K562 (cell line): Measurements from ENCODE around the gene SLC9A1. TPM values are rescaled to one million over a fixed set of nuclear protein-coding genes. Genes with fewer than 3 reads are reported as not detected.

Source experiments
- ARID2 ChIP-seq: fragments of 450-650 bp; IDR thresholded peaks from 2 replicates; pipeline ENCODE4 v1.6.1; 2017; ENCODE audit warnings: antibody characterized with exemption, mild to moderate bottlenecking
- BHLHE40 ChIP-seq: IDR thresholded peaks from 2 replicates; pipeline ENCODE4 v1.6.1; 2011; ENCODE audit warnings: low read length, improper control_type of control experiment
- CGGBP1 ChIP-seq: fragments of 250-450 bp; sonication (Bioruptor Pico); IDR thresholded peaks from 2 replicates; pipeline ENCODE4 v1.9.0; 2021; ENCODE audit warnings: mild to moderate bottlenecking
- CREB1 ChIP-seq, 2 experiments: sonication (generic) in 1 of 2; formaldehyde crosslinking in 1 of 2; IDR thresholded peaks; 2 replicates each; pipeline versions ENCODE4 v1.6.1 to v1.8.0; 2012 to 2022; ENCODE audit warnings: inconsistent platforms in 1 of 2, mild to moderate bottlenecking in 1 of 2, missing genetic modification reagents in 1 of 2, moderate library complexity in 1 of 2
- E2F6 ChIP-seq, 2 experiments: IDR thresholded peaks; 2 replicates each; pipeline ENCODE4 v1.6.1; 2011; ENCODE audit warnings: borderline replicate concordance in 1 of 2, control low read depth in 1 of 2, low read depth in 1 of 2, low read length in 1 of 2, mild to moderate bottlenecking in 1 of 2, mixed read lengths in 1 of 2, moderate library complexity in 1 of 2; ENCODE audit not compliant: insufficient read depth in 1 of 2, insufficient read length in 1 of 2, poor library complexity in 1 of 2, severe bottlenecking in 1 of 2; ENCODE audit errors: extremely low read depth in 1 of 2
- EHMT2 ChIP-seq: fragments of 450-650 bp; IDR thresholded peaks from 2 replicates; pipeline ENCODE4 v1.6.1; 2018; ENCODE audit warnings: antibody characterized with exemption
- ESRRB ChIP-seq: fragments of 250-450 bp; sonication (Bioruptor Pico); IDR thresholded peaks from 2 replicates; pipeline ENCODE4 v1.5.0; 2020; ENCODE audit warnings: mild to moderate bottlenecking, moderate library complexity, borderline replicate concordance
- JUNB ChIP-seq: fragments of 450-650 bp; formaldehyde crosslinking; conservative IDR thresholded peaks from 2 replicates; pipeline ENCODE4 v1.4.0; 2020; ENCODE audit warnings: mild to moderate bottlenecking
- KLF13 ChIP-seq: fragments of 450-650 bp; IDR thresholded peaks from 2 replicates; pipeline ENCODE4 v1.6.1; 2016; ENCODE audit warnings: missing genetic modification characterization, low read depth, mild to moderate bottlenecking, missing compliant biosample characterization, moderate library complexity, borderline replicate concordance
- KLF16 ChIP-seq: IDR thresholded peaks from 2 replicates; pipeline ENCODE4 v1.6.1; 2016; ENCODE audit warnings: antibody characterized with exemption
- MAZ ChIP-seq, 2 experiments: fragments of 450-650 bp in 1 of 2; sonication (generic) in 1 of 2; formaldehyde crosslinking; IDR thresholded peaks in 1 of 2; conservative IDR thresholded peaks in 1 of 2; 2 replicates each; pipeline versions ENCODE4 v1.4.0 to v1.5.0; 2020; ENCODE audit warnings: mild to moderate bottlenecking in 1 of 2, missing genetic modification reagents in 1 of 2
- MYC ChIP-seq, 2 experiments: fragments of 250-450 bp in 1 of 2; sonication (Bioruptor Pico) in 1 of 2; IDR thresholded peaks; 2 replicates each; pipeline versions ENCODE4 v1.5.1 to v1.6.1; 2012 to 2021; ENCODE audit warnings: low read depth in 2 of 2, borderline replicate concordance in 1 of 2, improper control_type of control experiment in 1 of 2, low read length in 1 of 2, mild to moderate bottlenecking in 1 of 2, moderate library complexity in 1 of 2
- NFRKB ChIP-seq: fragments of 450-650 bp; IDR thresholded peaks from 2 replicates; pipeline ENCODE4 v1.6.1; 2016; ENCODE audit warnings: low read depth
- PHF8 ChIP-seq: fragments of 200-600 bp; sonication (generic); IDR thresholded peaks from 2 replicates; pipeline ENCODE4 v1.6.1; 2012; ENCODE audit warnings: mixed run types, mild to moderate bottlenecking, inconsistent platforms, low read length, moderate library complexity, borderline replicate concordance
- SMAD4 ChIP-seq: fragments of 250-450 bp; sonication (Bioruptor Pico); conservative IDR thresholded peaks from 2 replicates; pipeline ENCODE4 v1.8.0; 2021; ENCODE audit warnings: inconsistent platforms, mild to moderate bottlenecking, moderate library complexity
- ZBED1 ChIP-seq: IDR thresholded peaks from 2 replicates; pipeline ENCODE4 v1.6.1; 2014
- ZNF431 ChIP-seq: sonication (generic); formaldehyde crosslinking; IDR thresholded peaks from 2 replicates; pipeline ENCODE4 v1.8.0; 2022; ENCODE audit warnings: mild to moderate bottlenecking, missing genetic modification reagents
- ZNF444 ChIP-seq: fragments of 250-450 bp; sonication (Bioruptor Pico); IDR thresholded peaks from 2 replicates; pipeline ENCODE4 v1.4.0; 2020; ENCODE audit warnings: mild to moderate bottlenecking, moderate library complexity
- ZNF583 ChIP-seq: fragments of 250-450 bp; sonication (Bioruptor Pico); IDR thresholded peaks from 2 replicates; pipeline ENCODE4 v1.4.0; 2020
- polyA plus RNA-seq, 8 experiments: library from polyadenylated mRNA; depleted of rRNA in 4 of 8; stranded (reverse) in 5 of 8; unstranded in 3 of 8; fragments of >200 nt; fragmentation: Nextera tagmentation in 2 of 8; fragmentation: Illumina TruSeq in 1 of 8; extraction: Ambion mirVana in 2 of 8; extraction: Trizol in 1 of 8; gene quantifications; 2 replicates each; pipeline versions ENCODE4 v1.2.1 to v1.2.3, GENCODE V29; 2011 to 2014; ENCODE audit warnings: inconsistent platforms in 1 of 8, missing spikeins in 1 of 8
- total RNA-seq, 7 experiments: library from RNA; depleted of rRNA in 6 of 7; stranded (reverse); fragments of >200 nt in 6 of 7; fragmentation: Illumina TruSeq in 2 of 7; extraction: Trizol in 2 of 7; gene quantifications; 2 replicates each; pipeline versions ENCODE4 v1.2.1 to v1.2.3, GENCODE V29; 2011 to 2021; ENCODE audit warnings: low replicate concordance in 1 of 7
- TF ChIP-seq, protein P1 (sequence below): sonication (generic); formaldehyde crosslinking; IDR thresholded peaks from 2 replicates; pipeline ENCODE4 v1.8.0; 2023; ENCODE audit warnings: mild to moderate bottlenecking, missing genetic modification reagents
- TF ChIP-seq, protein P2 (sequence below): fragments of 450-650 bp; IDR thresholded peaks from 2 replicates; pipeline ENCODE4 v1.6.1; 2016
- TF ChIP-seq, protein P3 (sequence below): fragments of 450-650 bp; formaldehyde crosslinking; conservative IDR thresholded peaks from 2 replicates; pipeline ENCODE4 v1.4.0; 2022; ENCODE audit warnings: mild to moderate bottlenecking, missing genetic modification characterization

SLC9A1 gene
- total and polyA plus RNA-seq, 9 of the 15 experiments (the other 6 are each of a cell fraction or from before 2014, with no cell fraction given), result 0.59 to 14.4 (median 2.0) TPM

GRCh38 chr1:27111626-27112573, 43.0 kb downstream of the SLC9A1 start (continued):
- TF ChIP-seq BHLHE40 (peak; percentile 72), CGGBP1 (CRISPR knock-in tag) (no peak), EHMT2 (no peak), ESRRB (CRISPR knock-in tag) (no peak), ZNF431 (no peak), MAZ (CRISPR knock-in tag; conservative IDR thresholded peaks at IDR 0.05 in 1 of 2, IDR thresholded peaks at IDR 0.05 in 1 of 2) (peak; percentile 42 to 63; a peak in 1 of 4 replicates), CREB1 (IDR thresholded peaks at IDR 0.05) (no peak), CREB1 (CRISPR knock-in tag; IDR thresholded peaks at IDR 0.05) (no peak), KLF13 (tag) (no peak), ZBED1 (no peak), SMAD4 (CRISPR knock-in tag) (peak; percentile 73), ARID2 (no peak), NFRKB (no peak), KLF16 (peak; percentile 6; the same call in 1 of the 2 replicates), ZNF444 (CRISPR knock-in tag) (no peak), ZNF583 (CRISPR knock-in tag) (no peak), E2F6 (IDR thresholded peaks at IDR 0.05; ENCODE audit: borderline replicate concordance in 1 of 2, extremely low read depth in 1 of 2, insufficient read depth in 1 of 2, insufficient read length in 1 of 2, low read depth in 1 of 2, low read length in 1 of 2, poor library complexity in 1 of 2, severe bottlenecking in 1 of 2) (peak in 1 of 2 experiments; percentile 33), PHF8 (no peak), MYC (IDR thresholded peaks at IDR 0.05; ENCODE audit: low read depth, low read length) (peak; percentile 38; the same call in 1 of the 2 replicates), MYC (CRISPR knock-in tag; IDR thresholded peaks at IDR 0.05; ENCODE audit: borderline replicate concordance, low read depth) (no peak), JUNB (no peak; the same call in 1 of the 2 replicates)
- TF ChIP-seq, protein P1, sequence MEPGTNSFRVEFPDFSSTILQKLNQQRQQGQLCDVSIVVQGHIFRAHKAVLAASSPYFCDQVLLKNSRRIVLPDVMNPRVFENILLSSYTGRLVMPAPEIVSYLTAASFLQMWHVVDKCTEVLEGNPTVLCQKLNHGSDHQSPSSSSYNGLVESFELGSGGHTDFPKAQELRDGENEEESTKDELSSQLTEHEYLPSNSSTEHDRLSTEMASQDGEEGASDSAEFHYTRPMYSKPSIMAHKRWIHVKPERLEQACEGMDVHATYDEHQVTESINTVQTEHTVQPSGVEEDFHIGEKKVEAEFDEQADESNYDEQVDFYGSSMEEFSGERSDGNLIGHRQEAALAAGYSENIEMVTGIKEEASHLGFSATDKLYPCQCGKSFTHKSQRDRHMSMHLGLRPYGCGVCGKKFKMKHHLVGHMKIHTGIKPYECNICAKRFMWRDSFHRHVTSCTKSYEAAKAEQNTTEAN, result no peak
- TF ChIP-seq, protein P2, sequence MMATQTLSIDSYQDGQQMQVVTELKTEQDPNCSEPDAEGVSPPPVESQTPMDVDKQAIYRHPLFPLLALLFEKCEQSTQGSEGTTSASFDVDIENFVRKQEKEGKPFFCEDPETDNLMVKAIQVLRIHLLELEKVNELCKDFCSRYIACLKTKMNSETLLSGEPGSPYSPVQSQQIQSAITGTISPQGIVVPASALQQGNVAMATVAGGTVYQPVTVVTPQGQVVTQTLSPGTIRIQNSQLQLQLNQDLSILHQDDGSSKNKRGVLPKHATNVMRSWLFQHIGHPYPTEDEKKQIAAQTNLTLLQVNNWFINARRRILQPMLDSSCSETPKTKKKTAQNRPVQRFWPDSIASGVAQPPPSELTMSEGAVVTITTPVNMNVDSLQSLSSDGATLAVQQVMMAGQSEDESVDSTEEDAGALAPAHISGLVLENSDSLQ, result peak; percentile 10; the same call in 1 of the 2 replicates
- TF ChIP-seq, protein P3, sequence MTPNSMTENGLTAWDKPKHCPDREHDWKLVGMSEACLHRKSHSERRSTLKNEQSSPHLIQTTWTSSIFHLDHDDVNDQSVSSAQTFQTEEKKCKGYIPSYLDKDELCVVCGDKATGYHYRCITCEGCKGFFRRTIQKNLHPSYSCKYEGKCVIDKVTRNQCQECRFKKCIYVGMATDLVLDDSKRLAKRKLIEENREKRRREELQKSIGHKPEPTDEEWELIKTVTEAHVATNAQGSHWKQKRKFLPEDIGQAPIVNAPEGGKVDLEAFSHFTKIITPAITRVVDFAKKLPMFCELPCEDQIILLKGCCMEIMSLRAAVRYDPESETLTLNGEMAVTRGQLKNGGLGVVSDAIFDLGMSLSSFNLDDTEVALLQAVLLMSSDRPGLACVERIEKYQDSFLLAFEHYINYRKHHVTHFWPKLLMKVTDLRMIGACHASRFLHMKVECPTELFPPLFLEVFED (CRISPR knock-in tag), result no peak
